Femur (tissue), 1 donor: ENCODE measurements around the gene TBXA2R.
A peak's percentile ranks its signal among the peaks of the same experiment; 100 is the strongest.
"Not testable (repeated sequence)": the region's sequence is repeated elsewhere in the genome, so short reads cannot be mapped to it uniquely, and the experiment has no call there.

Source experiments
- DNase-seq: peaks from one replicate; pipeline ENCODE4 v3.0.0-alpha.2; 2017

Gene TBXA2R

DNA sequence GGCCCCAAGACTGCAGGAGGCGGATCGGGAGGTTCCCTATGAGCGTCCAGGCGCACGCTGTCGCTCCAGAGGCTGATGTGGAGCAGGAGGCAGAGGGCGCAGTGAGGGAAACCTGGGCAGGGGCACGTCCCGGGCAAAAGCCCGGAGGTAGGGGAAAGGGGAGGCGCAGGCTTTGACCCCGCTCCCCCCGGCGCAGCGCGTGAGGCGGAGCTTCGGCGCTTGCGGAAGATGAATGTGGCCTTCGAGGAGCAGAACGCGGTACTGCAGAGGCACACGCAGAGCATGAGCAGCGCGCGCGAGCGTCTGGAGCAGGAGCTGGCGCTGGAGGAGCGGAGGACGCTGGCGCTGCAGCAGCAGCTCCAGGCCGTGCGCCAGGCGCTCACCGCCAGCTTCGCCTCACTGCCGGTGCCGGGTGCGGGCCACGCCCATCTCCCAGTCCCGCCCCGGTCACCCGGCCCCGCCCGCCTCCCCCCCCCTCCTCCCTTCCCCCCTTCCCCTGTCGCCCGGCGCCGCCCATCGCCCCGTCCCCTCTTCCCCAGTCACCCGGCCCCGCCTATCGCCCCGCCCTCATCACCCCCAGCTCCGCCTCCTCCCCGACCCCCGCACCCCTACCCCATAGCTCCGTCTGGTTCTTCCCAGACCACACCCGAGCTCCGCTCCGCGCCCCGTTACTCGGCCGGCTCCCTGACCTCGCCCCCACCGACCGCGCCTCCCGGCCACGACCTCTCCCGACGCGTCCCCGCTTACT, 29.8 kb downstream of the TBXA2R start:
- peak; percentile 85 for DNase-seq

DNA sequence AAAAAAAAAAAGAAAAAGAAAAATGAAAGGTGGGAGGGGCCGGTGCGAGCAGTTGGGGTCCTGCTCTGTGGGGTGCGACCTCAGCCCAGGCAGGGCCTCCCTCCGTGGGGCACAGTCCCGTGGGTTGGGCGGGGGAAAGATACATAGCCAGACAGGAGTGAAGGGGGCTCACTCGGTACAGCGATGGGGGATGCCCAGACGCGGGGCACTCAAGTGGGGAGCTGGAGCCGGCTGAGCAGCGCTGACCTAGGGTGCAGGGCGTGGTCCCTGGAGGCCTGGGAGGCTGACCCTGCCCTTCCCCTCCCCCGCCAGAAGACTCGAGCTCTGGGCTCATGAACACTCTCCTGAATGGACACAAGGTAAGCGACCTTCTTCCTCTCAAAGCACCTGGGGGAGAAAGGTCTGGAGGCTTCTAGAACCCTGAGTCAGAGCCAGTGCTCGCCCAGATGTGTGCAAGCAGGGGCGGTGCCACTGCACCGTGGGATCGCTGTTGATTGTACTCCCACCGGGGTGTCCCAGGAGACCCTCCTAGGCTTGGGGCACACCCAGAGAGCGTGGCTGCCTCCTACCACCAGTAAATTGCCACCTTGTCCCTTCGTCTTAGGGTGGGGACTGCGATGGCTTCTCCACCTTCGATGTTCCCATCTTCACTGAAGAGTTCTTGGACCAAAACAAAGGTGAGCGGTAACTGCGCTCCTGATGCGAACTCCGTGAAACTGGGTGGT, 30.6 kb downstream of the TBXA2R start:
- no peak for DNase-seq

DNA sequence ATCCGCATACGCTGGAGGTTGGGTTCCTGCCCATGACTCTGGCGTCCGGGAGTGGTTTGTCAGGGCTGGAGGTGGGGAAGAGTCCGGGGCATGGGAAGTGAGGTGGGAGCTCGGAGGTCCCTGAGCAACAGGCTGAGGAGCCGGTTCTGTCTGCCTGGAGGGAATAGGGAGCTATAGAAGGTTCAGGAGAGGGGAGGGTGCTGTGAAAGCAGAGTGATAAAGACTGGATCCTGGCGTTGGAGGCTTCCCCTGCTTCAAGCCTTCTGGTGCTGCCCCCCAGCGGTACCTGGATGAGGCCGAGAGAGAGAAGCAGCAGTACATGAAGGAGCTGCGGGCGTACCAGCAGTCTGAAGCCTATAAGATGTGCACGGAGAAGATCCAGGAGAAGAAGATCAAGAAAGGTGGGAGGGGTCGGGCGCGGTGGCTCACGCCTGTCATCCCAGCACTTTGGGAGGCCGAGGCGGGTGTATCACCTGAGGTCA, 31.4 kb downstream of the TBXA2R start:
- DNase-seq = no peak

DNA sequence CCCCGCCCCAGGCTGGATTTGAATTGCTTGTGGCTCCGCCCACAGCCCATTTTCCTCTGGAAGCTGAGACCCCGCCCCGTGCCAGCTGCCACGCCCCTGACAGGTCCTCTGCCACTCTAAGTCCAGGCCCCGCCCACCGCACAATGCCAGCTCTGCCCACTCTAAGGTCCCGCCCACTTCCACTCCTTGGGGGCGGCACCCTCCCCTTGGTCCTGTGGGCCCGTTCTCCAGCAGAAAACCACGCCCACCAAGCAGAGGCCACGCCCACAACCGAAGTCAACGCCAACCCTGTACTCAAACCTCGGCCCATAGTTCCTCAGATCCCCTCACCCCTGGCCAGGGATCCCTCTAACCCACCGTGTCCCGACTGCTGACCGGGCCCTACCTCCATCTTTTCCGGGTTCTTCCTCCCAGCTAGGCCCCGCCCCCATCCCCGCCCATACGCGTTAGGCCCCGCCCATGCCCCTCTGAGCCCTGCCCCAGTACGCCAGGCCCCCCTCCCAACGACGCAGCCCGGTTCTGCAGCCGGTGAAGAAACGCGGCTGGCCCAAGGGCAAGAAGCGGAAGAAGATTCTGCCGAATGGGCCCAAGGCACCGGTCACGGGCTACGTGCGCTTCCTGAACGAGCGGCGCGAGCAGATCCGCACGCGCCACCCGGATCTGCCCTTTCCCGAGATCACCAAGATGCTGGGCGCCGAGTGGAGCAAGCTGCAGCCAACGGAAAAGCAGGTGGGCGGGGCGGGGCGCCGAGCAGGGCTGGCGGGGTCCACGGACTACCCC, 32.6 kb downstream of the TBXA2R start:
- peak; percentile 93 for DNase-seq

DNA sequence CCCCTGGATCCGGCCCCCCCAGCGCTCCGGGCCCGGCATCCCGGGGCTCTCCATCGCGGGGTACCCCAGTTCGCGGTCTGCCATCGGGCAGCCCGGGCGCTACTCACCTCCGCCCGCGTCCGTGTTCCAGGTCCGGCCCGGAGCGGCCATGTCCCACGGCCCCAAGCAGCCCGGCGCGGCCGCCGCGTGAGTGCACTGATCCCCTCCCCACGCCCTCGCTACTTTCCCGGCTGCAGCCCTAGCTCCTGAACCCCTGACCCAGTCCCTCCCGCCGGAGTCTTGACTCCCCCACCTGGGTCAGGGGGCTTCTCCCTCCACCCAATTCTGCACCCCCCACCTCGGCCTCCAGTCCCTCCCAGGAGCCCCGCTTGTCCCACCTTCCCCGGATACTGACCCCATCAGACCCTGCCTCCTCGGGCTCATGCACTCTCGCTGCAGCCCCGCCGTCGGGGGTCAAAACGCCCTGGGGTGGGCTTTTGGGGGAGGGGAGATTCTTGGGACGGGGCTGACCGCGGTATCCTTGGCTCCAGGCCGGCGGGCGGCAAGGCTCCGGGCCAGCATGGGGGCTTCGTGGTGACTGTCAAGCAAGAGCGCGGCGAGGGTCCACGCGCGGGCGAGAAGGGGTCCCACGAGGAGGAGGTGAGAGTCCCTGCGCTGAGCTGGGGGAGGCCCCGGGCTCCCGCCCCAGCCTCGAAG, 33.4 kb downstream of the TBXA2R start:
- DNase-seq = peak; percentile 53

DNA sequence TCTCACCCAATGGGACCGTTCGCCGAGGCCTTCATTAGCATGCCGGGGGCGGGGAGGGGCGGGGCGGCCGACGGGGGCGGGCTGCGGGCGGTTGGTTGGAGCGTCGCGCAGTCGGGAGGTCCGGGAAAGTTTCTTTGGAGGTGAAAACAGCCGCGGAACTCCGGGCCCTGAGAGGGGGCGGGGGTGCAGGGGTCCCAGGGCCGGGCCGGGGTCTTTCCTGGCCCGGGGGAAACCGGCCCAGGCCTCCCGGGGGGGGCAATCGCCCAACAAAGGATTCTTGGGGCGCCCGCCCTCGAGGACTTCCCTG, 33.9 kb downstream of the TBXA2R start, which contains the start of gene HMG20B:
HMG20B (plus strand) TSS at position 90 of the 307 bp plus-strand sequence. CDS start 366 bp downstream, outside the sequence.
- DNase-seq = no peak

DNA sequence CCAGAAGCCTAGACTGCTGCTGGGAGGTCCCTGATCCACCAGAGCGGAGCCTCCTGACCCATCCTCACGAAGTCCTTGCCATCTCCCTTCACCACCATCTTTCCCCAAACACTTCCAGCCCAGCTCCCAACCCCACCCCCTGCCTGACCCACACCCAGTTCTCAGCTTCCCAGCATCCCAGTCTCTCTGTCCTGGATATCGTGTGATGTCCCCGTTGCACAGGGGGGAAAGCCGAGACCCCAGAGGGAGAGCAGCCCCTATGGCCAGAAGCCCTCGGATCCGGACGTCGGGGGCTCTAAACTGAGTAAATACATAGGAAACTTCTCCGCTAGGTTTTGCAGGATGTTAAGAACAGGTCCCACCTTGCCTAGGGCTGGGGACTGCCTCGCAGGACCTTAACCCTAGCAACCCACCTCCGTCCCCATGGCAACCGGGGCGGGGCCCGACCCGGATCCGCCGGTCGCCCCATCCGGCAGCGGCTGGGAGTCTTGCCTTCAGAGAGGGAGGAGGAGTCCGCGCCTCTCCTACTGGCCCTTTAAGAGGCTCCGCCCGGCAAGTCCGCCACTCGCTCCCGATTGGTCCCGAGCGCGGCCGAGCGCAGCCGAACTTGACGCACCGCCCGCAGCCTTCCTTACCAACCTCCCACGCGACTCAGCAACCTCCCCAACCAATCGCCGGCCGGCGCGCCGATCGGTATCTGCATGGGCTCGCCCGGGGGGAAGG, 34.4 kb downstream of the TBXA2R start:
- DNase-seq = peak; percentile 100

DNA sequence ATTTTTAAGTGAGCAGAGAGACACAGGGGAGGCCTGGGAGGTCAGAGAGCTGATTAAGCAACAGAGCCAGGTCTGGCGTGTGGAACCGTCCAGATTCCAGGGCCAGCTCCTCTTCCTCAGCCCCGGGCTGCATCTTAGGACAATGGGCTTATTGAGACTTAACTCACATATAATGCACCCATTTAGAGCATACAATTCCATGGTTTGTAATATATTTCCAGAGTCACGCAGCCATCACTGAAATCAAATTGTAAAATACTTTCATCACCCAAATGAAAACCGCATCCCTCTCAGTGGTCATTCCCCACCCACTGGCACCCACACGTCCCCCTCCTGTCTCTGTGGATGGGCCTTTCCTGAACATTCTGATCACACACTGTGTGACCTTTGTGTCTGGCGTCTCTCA, 36.1 kb downstream of the TBXA2R start:
- DNase-seq = no peak

DNA sequence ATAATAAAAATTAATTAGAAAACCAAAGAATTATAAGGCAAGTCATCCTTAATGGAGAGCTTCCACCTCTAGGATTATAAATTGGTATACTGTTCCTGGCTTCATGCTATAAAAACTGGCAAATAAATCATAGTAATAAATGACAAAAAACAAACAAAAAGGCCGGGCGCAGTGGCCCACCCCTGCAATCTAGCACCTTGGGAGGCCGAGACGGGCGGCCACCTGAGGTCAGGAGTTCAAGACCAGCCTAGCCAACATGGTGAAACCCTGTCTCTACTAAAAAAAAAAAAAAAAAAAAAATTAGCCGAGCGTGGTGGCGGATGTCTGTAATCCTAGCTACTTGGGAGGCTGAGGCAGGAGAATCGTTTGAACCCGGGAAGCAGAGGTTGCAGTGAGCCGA, 36.6 kb downstream of the TBXA2R start:
- DNase-seq = not testable (repeated sequence)

DNA sequence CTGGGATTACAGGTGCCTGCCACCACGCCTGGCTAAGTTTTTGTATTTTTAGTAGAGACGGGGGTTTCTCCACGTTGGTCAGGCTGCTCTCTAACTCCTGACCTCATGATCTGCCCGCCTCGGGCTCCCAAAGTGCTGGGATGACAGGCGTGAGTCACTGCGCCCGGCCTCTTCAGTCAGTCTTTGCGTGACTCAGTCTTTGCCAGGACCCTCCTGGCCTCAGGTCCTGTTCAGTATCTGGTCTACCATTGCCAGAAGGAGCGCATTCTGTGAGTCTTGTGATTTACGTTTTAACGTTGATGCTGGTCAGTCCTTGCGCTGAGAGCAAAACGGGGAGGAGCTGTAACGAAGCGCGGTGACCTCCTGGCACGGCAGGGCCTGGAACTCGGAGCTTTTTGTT, 41.5 kb downstream of the TBXA2R start:
- no peak for DNase-seq

DNA sequence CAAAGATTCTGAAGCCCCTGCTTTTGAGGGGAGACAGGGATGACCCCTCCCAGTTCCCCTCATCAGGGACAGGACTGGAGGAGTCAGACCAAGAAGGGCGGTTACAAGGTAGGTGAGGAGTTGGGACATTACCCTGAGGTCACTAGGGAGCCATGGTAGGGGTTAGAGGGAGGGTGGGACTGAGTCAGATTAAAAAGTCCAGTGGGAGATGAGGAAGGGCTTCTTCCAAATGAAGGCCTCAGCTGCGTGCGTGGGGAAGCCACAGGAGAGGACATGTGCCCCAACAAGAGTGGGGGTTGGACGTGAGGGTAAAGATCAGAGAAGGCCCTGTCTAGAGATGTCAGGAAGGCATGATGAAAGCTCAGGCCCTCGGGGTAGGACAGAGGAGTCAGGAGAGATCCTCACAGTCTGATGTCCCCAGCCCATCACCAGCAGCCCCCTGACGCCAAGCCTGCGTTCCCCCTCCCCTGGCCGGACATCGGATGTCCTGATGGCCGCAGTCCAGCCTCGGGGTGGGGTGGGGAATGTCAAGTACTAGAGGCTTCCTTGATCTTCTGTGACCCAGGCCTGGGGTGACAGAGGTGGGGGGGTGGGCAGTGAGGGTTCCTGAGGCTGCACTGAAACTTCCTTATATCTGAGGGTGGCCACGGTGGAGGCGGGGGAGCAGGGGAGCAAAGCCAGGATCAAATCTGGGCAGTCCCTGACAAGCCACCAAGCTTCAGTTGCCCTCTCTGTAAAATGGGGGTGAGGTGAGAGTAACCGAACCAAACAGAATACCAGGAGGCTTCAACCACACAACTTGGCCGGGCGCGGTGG, 42.8 kb downstream of the TBXA2R start:
- DNase-seq = no peak

DNA sequence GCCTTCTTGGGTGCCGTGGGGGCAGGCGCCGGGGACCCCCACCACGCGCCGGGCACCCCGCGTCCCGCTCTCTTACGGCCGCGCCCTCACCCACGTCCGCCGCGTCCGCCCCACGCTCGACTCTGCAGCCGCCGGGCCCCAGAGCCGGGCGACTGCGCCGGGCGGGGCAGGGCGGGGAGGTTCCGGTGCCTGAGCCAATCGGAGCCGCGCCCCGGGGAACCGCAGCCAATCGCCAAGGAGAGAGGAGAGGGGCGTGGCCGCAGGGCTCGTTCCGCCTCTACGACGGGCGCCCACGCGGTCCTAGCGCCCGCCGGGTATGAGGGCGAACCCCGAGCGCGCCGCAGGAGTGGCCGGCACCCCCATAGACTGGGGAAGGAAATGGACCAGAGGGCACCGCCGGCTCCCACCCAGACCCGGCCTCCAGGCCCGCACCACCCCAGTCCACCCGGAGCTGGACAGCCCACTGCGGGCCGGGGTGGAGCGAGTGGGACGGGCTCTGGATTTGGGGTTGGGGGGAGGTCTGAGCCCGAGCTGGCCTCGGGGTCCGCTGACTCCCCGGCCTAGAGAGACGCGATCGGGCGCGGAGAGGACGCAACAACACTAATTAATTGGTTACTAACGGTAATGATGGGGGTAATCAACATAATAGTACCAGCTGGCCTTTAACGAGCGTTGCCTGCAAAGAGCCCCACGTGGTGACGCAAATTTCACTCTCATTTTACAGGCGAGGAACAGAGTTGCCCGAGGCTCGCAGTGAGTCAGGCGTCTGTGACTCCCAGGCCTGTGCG, 49.0 kb downstream of the TBXA2R start, which contains the start of gene MFSD12:
MFSD12 (minus strand) TSS at position 126 of the 788 bp plus-strand sequence. CDS start 183 bp downstream, outside the sequence.
- peak; percentile 96 for DNase-seq

DNA sequence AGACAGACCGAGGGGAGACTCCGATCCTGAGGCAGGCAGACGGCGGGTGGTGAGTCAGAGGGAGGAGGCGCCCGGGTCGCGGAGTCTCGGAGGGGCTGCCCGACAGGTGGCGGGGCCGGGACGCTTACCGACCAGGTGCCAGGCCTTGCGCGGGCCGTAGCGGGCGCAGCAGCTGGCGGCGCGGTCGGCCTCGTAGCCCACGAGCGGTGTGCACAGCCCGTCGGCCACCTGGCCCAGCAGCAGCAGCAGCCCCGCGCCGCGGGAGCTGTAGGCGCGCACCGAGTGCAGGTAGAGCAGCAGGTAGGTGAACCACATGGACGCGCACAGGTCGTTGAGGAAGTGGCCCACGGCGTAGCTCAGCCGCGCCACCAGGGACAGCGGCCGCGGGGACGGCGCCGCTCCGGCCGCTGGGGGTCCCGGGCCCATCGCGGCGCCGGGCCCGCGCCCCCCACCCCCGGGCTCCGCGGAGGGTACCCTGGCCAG, 49.7 kb downstream of the TBXA2R start:
- DNase-seq = no peak

DNA sequence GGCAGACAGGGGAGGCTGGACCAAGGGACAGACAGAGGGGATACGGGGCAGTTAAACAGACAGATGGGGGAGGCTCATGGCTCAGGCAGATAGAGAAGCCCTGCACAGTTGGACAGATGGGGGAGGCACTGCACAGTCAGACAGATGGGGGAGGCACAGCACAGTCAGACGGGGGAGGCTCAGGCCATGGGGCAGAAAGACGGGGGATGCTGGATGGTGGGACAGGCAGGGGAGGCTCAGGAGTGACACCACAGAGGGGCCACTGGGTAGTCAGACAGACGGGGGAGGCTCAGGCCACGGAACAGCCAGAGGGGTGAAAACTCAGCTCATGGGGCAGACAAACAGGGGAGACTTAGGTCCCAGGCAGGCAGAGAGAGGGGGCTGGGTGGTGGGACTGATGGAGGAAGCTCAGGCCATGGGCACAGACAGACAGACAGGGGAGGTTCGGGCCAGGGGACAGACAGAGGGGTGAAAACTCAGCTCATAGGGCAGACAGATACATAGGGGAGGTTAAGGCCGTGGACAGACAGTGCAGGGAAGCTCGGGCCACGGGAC, 50.2 kb downstream of the TBXA2R start:
- DNase-seq = no peak

DNA sequence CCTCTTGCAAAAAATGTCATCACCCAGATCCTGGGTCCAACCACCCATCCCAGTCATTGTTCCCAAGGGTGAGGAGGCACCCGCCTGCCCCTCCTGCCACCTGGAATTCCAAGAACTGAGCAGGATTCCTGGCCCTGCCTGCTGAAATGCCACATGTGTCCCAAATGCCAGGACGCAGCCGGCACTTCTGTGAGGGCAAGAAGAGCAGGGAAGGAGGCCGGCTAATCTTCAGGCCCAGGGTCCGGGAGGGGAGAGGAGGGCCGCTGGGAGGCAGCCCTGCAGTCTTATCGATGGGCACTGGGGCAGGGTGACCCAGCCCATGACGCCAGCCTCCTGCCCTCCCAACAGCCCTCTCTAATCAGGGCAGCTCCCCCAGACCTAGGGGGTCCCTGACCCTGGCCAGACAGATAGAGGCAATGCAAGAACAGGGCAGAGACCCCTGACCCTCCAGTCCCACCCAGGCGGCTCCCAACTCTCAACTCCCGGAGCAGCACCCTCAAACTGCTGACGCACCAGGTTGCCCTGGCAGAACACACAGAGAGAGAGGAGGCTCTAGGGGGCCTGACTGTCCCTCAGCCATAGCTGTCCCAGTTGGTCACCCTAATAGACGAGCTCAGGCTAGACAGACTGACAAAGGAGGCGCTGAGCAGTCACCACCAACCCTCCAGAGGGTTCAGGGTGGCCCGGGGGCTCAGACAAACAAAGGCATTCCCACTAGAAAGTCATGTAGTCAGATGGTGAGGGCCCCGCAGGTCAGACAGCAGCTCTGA, 50.8 kb downstream of the TBXA2R start:
- DNase-seq = no peak

DNA sequence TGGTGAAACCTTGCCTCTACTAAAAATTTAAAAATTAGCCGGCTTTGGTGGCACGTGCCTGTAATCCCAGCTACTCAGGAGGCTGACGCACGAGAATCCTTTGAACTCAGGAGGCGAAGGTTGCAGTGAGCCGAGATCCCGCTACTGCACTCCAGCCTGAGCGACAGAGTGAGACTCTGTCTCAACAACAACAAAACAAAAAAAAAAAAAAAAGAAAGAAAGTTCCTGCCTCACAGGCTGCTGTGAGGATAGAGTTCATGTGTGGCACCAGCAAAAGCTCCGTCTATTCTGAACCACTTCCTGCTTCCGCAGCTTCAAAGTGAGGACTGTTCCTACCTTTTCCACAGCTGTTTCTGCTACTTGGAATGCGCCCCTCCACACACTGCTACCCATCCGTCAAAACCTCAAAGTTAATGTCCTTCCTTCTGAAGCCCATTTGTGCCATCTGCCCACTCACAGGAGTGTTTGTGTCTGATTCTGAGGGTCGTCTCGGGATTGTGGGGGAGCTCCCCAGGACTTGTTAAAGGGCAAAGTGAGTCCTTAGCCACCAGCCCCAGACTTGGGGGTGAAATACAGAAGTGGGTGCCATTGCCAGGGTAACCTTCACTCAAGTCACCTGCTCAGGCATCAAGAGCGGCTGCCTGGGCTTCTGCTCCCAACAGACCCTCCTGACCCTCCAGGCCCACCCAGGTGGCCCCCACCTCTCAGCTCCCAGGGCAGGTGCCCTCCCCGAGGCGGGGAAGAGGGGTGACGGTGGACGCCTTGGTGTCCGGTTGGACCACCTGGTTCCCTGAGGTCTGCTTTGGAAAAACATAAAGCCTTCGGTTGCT, 52.2 kb downstream of the TBXA2R start:
- no peak for DNase-seq

DNA sequence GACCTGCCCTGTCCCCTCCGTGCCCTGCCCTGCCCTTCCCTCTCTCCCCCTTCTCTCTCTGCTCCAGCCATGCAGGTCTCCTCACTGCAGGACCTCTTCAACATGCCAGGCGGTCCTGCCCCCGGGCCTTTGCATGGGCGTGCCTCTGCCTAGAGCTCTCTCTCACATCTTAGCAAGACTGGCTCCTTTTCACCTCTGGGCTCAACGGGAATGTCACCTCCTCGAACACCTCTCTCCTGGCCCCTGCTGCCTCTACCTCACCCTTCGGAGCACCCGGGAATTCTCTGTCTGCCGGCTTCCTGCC, 54.9 kb downstream of the TBXA2R start:
- no peak for DNase-seq
